Measurements from ENCODE around the gene LRRC17. TPM values are rescaled to one million over a fixed set of nuclear protein-coding genes. Genes with fewer than 3 reads are reported as not detected.

Gene LRRC17
- total and polyA plus RNA-seq, 9 of the 15 experiments (the other 6 are each of a cell fraction or from before 2014, with no cell fraction given), result 0.03 to 0.18 (median 0.12) TPM; not detected in 5

- Histone ChIP-seq H3K4me3 (no peak overlapping the region), H2AFZ (ENCODE audit: low read depth, low read length) (no peak overlapping the region), H3K4me1 (replicated peaks in 1 of 2; ENCODE audit: control insufficient read depth in 2 of 2, insufficient read depth in 2 of 2, low read length in 2 of 2) (peaks cover 0 to 10% of the 10 kb centered on the region in 2 experiments; a peak in 2 of 5 replicates), H3K27ac (ENCODE audit: extremely low read depth, low read depth, low read length) (no peak overlapping the region), H3K9me1 (ENCODE audit: control insufficient read depth, insufficient read depth, low read length) (no peaks in the 10 kb centered on the region), H3K9me3 (replicated peaks; ENCODE audit: control insufficient read depth, insufficient read depth, low read depth, low read length) (no peaks in the 10 kb centered on the region), H3K9ac (ENCODE audit: insufficient read depth in 1 of 2, low read depth in 2 of 2, low read length in 2 of 2) (no peak overlapping the region), H3K36me3 (ENCODE audit: control insufficient read depth, insufficient read depth, low read length) (peaks cover 25% of the 10 kb centered on the region; the same call in 2 of the 3 replicates), H4K20me1 (replicated peaks; ENCODE audit: control insufficient read depth, insufficient read depth, low read length) (no peaks in the 10 kb centered on the region), H3K79me2 (ENCODE audit: control insufficient read depth, insufficient read depth, low read length) (no peaks in the 10 kb centered on the region), H3K27me3 (ENCODE audit: control insufficient read depth in 2 of 2, insufficient read depth in 2 of 2, low read length in 2 of 2) (no peaks in the 10 kb centered on the region), H3K4me2 (ENCODE audit: insufficient read depth, low read length) (no peak overlapping the region)
- no TSS peak for BruUV-seq (replicated peaks)
- in situ Hi-C loops (cut with MboI), result no loop called here
- no peak for FAIRE-seq
- intact Hi-C loops (cut with micrococcal nuclease), result no loop called here
- ChIA-PET CTCF (ENCODE audit: low intra/inter-chr PET ratio) (no interaction called here), POLR2A (no interaction called here)
- TF ChIP-seq POLR2H (tag; IDR thresholded peaks at IDR 0.05; ENCODE audit: low read depth), result 0 out of 2 replicates have a peak, but pooled peaks have one; percentile 2
- no peak for TF ChIP-seq ZNF41 (CRISPR knock-in tag; conservative IDR thresholded peaks at IDR 0.05)
- TF ChIP-seq ATF3 (IDR thresholded peaks at IDR 0.05), result 0 out of 2 replicates have a peak, but pooled peaks have one; percentile 6
- no peak for TF ChIP-seq ATF3 (CRISPR knock-in tag; conservative IDR thresholded peaks at IDR 0.05)
- ATAC-seq, result no peak
- no peak for DNase-seq (ENCODE audit: extremely low read depth in 1 of 4, low spot score in 3 of 4)
Measured at GRCh38 chr7:102896585-102896984, 16.2 kb upstream of the LRRC17 start.

GRCh38 chr7:102897211-102897631, 15.6 kb upstream of the LRRC17 start:
- Histone ChIP-seq H3K79me2 (ENCODE audit: control insufficient read depth, insufficient read depth, low read length) (no peaks in the 10 kb centered on the region), H3K9me3 (replicated peaks; ENCODE audit: control insufficient read depth, insufficient read depth, low read depth, low read length) (no peaks in the 10 kb centered on the region), H2AFZ (ENCODE audit: low read depth, low read length) (no peak overlapping the region), H3K9me1 (ENCODE audit: control insufficient read depth, insufficient read depth, low read length) (no peaks in the 10 kb centered on the region), H3K4me3 (no peak overlapping the region), H3K4me1 (replicated peaks in 1 of 2; ENCODE audit: control insufficient read depth in 2 of 2, insufficient read depth in 2 of 2, low read length in 2 of 2) (peaks cover 0 to 7% of the 10 kb centered on the region in 2 experiments; a peak in 2 of 5 replicates), H3K36me3 (ENCODE audit: control insufficient read depth, insufficient read depth, low read length) (peaks cover 25% of the 10 kb centered on the region; the same call in 2 of the 3 replicates), H3K4me2 (ENCODE audit: insufficient read depth, low read length) (no peak overlapping the region), H3K27me3 (ENCODE audit: control insufficient read depth in 2 of 2, insufficient read depth in 2 of 2, low read length in 2 of 2) (no peaks in the 10 kb centered on the region), H3K27ac (ENCODE audit: extremely low read depth, low read depth, low read length) (no peak overlapping the region), H4K20me1 (replicated peaks; ENCODE audit: control insufficient read depth, insufficient read depth, low read length) (no peaks in the 10 kb centered on the region), H3K9ac (ENCODE audit: insufficient read depth in 1 of 2, low read depth in 2 of 2, low read length in 2 of 2) (no peak overlapping the region)
- 0 out of 2 replicates have a peak, but pooled peaks have one; percentile 17 for TF ChIP-seq POLR2H (tag; IDR thresholded peaks at IDR 0.05; ENCODE audit: low read depth)
- 0 out of 2 replicates have a peak, but pooled peaks have one; percentile 5 for TF ChIP-seq ATF3 (IDR thresholded peaks at IDR 0.05)
- TF ChIP-seq ATF3 (CRISPR knock-in tag; conservative IDR thresholded peaks at IDR 0.05), result no peak
- no peak for TF ChIP-seq UBTF (IDR thresholded peaks at IDR 0.05; ENCODE audit: borderline replicate concordance in 1 of 2, low read depth in 2 of 2, low read length in 2 of 2)
- intact Hi-C loops (cut with micrococcal nuclease), result no loop called here
- DNase-seq (ENCODE audit: extremely low read depth in 1 of 4, low spot score in 3 of 4) (no peak), ATAC-seq (no peak), FAIRE-seq (no peak)
- CTCF ChIA-PET (ENCODE audit: low intra/inter-chr PET ratio), result no interaction called here
- no TSS peak for BruUV-seq (replicated peaks)
- WGBS (ENCODE audit: insufficient coverage, low coverage, missing lambda C conversion rate), result 78% methylated on average over 2 of the region's 2 CpGs
- POLR2A ChIA-PET, result no interaction called here
- in situ Hi-C loops (cut with MboI), result no loop called here
